Measurements from ENCODE around the gene PROX1. TPM values are rescaled to one million over a fixed set of nuclear protein-coding genes. Genes with fewer than 3 reads are reported as not detected.
A peak's percentile ranks its signal among the peaks of the same experiment; 100 is the strongest.

Gene PROX1
- total RNA-seq (not detected), total RNA-seq (0 to 0.08 reads per million in 2 donors)

GRCh38 chr1:213987927-213988506, at the start of gene PROX1:
Gene PROX1, plus strand, starts transcription at chr1:213987973. Its CDS starts 8,563 bp downstream, at chr1:213996536.
- peaks cover 20% of the 10 kb centered on the region for H3K4me1 Mint-ChIP-seq
- peak within 1 kb of the TSS; percentile 10 for H3K27ac Mint-ChIP-seq

GRCh38 chr1:213938776-213939175, 49.0 kb upstream of the PROX1 start:
- ATAC-seq (no peak), DNase-seq (no peak)
- Mint-ChIP-seq H3K36me3 (ENCODE audit: low read depth) (no peaks in the 10 kb centered on the region), H3K4me1 (no peaks in the 10 kb centered on the region), H3K4me3 (no peak overlapping the region), H3K27ac (no peak overlapping the region), H3K27me3 (no peaks in the 10 kb centered on the region)
- no peaks in the 10 kb centered on the region for H3K9me3 ChIP-seq (ENCODE audit: control insufficient read depth, low read length, poor library complexity, severe bottlenecking)

More at GRCh38 chr1:213987927-213988506, at the start of gene PROX1:
- H3K9me3 ChIP-seq (ENCODE audit: control insufficient read depth, low read length, poor library complexity, severe bottlenecking) = peaks cover 2% of the 10 kb centered on the region
- Mint-ChIP-seq H3K36me3 (ENCODE audit: low read depth) (peaks cover 11% of the 10 kb centered on the region), H3K27me3 (peaks cover 87% of the 10 kb centered on the region), H3K4me3 (peak within 1 kb of the TSS; percentile 84)
- no peak for DNase-seq
- peak; percentile 71 for ATAC-seq

GRCh38 chr1:213939888-213940287, 47.9 kb upstream of the PROX1 start:
- Mint-ChIP-seq H3K4me1 (no peaks in the 10 kb centered on the region), H3K4me3 (no peak overlapping the region), H3K36me3 (ENCODE audit: low read depth) (no peaks in the 10 kb centered on the region), H3K27me3 (peaks cover 3% of the 10 kb centered on the region), H3K27ac (no peak overlapping the region)
- no peaks in the 10 kb centered on the region for H3K9me3 ChIP-seq (ENCODE audit: control insufficient read depth, low read length, poor library complexity, severe bottlenecking)
- ATAC-seq = no peak
- DNase-seq = no peak

GRCh38 chr1:213940947-213941346, 46.8 kb upstream of the PROX1 start:
- no peak for ATAC-seq
- no peaks in the 10 kb centered on the region for H3K4me1 Mint-ChIP-seq
- H3K4me3 Mint-ChIP-seq = no peak overlapping the region

GRCh38 chr1:213942061-213942460, 45.7 kb upstream of the PROX1 start:
- peaks cover 5% of the 10 kb centered on the region for H3K27me3 Mint-ChIP-seq
- H3K4me3 Mint-ChIP-seq = no peak overlapping the region
- no peak overlapping the region for H3K27ac Mint-ChIP-seq
- DNase-seq (no peak), ATAC-seq (no peak)
- H3K4me1 Mint-ChIP-seq = no peaks in the 10 kb centered on the region
- no peaks in the 10 kb centered on the region for H3K9me3 ChIP-seq (ENCODE audit: control insufficient read depth, low read length, poor library complexity, severe bottlenecking)
- H3K36me3 Mint-ChIP-seq (ENCODE audit: low read depth) = peaks cover 3% of the 10 kb centered on the region

More at GRCh38 chr1:213940947-213941346, 46.8 kb upstream of the PROX1 start:
- peaks cover 5% of the 10 kb centered on the region for H3K27me3 Mint-ChIP-seq
- peaks cover 3% of the 10 kb centered on the region for H3K36me3 Mint-ChIP-seq (ENCODE audit: low read depth)
- no peaks in the 10 kb centered on the region for H3K9me3 ChIP-seq (ENCODE audit: control insufficient read depth, low read length, poor library complexity, severe bottlenecking)
- DNase-seq = no peak
- H3K27ac Mint-ChIP-seq = no peak overlapping the region

GRCh38 chr1:213947200-213947801, 40.5 kb upstream of the PROX1 start:
- H3K4me3 Mint-ChIP-seq = no peak overlapping the region
- ATAC-seq (no peak), DNase-seq (no peak)
- H3K36me3 Mint-ChIP-seq (ENCODE audit: low read depth) = peaks cover 3% of the 10 kb centered on the region
- H3K27me3 Mint-ChIP-seq = peaks cover 11% of the 10 kb centered on the region
- no peaks in the 10 kb centered on the region for H3K4me1 Mint-ChIP-seq
- H3K27ac Mint-ChIP-seq = no peak overlapping the region
- no peaks in the 10 kb centered on the region for H3K9me3 ChIP-seq (ENCODE audit: control insufficient read depth, low read length, poor library complexity, severe bottlenecking)

- ATAC-seq (no peak), DNase-seq (no peak)
- H3K27ac Mint-ChIP-seq = no peak overlapping the region
- H3K36me3 Mint-ChIP-seq (ENCODE audit: low read depth) = no peaks in the 10 kb centered on the region
- H3K9me3 ChIP-seq (ENCODE audit: control insufficient read depth, low read length, poor library complexity, severe bottlenecking) = no peaks in the 10 kb centered on the region
- H3K4me1 Mint-ChIP-seq = no peaks in the 10 kb centered on the region
- no peak overlapping the region for H3K4me3 Mint-ChIP-seq
- peaks cover 6% of the 10 kb centered on the region for H3K27me3 Mint-ChIP-seq
Measured at GRCh38 chr1:213951876-213952275, 35.9 kb upstream of the PROX1 start.

GRCh38 chr1:213953806-213954205, 34.0 kb upstream of the PROX1 start:
- Mint-ChIP-seq H3K36me3 (ENCODE audit: low read depth) (no peaks in the 10 kb centered on the region), H3K4me3 (no peak overlapping the region), H3K4me1 (no peaks in the 10 kb centered on the region), H3K27me3 (peaks cover 6% of the 10 kb centered on the region), H3K27ac (no peak overlapping the region)
- ATAC-seq = no peak
- H3K9me3 ChIP-seq (ENCODE audit: control insufficient read depth, low read length, poor library complexity, severe bottlenecking) = no peaks in the 10 kb centered on the region
- DNase-seq = no peak

GRCh38 chr1:213956295-213956770, 31.4 kb upstream of the PROX1 start:
- H3K4me3 Mint-ChIP-seq = no peak overlapping the region
- H3K27ac Mint-ChIP-seq = no peak overlapping the region
- ATAC-seq (no peak), DNase-seq (no peak)
- H3K9me3 ChIP-seq (ENCODE audit: control insufficient read depth, low read length, poor library complexity, severe bottlenecking) = no peaks in the 10 kb centered on the region
- H3K4me1 Mint-ChIP-seq = no peaks in the 10 kb centered on the region
- H3K36me3 Mint-ChIP-seq (ENCODE audit: low read depth) = no peaks in the 10 kb centered on the region
- H3K27me3 Mint-ChIP-seq = peaks cover 4% of the 10 kb centered on the region

- ATAC-seq = no peak
- H3K4me3 Mint-ChIP-seq = no peak overlapping the region
- no peaks in the 10 kb centered on the region for H3K9me3 ChIP-seq (ENCODE audit: control insufficient read depth, low read length, poor library complexity, severe bottlenecking)
- no peaks in the 10 kb centered on the region for H3K4me1 Mint-ChIP-seq
- H3K27me3 Mint-ChIP-seq = no peaks in the 10 kb centered on the region
- H3K36me3 Mint-ChIP-seq (ENCODE audit: low read depth) = no peaks in the 10 kb centered on the region
- DNase-seq = no peak
- no peak overlapping the region for H3K27ac Mint-ChIP-seq
Measured at GRCh38 chr1:213958346-213958745, 29.4 kb upstream of the PROX1 start.

GRCh38 chr1:213960963-213961362, 26.8 kb upstream of the PROX1 start:
- no peaks in the 10 kb centered on the region for H3K36me3 Mint-ChIP-seq (ENCODE audit: low read depth)

GRCh38 chr1:213962508-213962907, 25.3 kb upstream of the PROX1 start:
- no peaks in the 10 kb centered on the region for H3K36me3 Mint-ChIP-seq (ENCODE audit: low read depth)
- DNase-seq (no peak), ATAC-seq (no peak)
- no peaks in the 10 kb centered on the region for H3K4me1 Mint-ChIP-seq
- H3K9me3 ChIP-seq (ENCODE audit: control insufficient read depth, low read length, poor library complexity, severe bottlenecking) = no peaks in the 10 kb centered on the region
- H3K27ac Mint-ChIP-seq = no peak overlapping the region
- H3K4me3 Mint-ChIP-seq = no peak overlapping the region
- H3K27me3 Mint-ChIP-seq = no peaks in the 10 kb centered on the region

More at GRCh38 chr1:213960963-213961362, 26.8 kb upstream of the PROX1 start:
- Mint-ChIP-seq H3K27ac (no peak overlapping the region), H3K4me1 (no peaks in the 10 kb centered on the region), H3K4me3 (no peak overlapping the region), H3K27me3 (no peaks in the 10 kb centered on the region)
- no peak for DNase-seq
- ATAC-seq = no peak
- no peaks in the 10 kb centered on the region for H3K9me3 ChIP-seq (ENCODE audit: control insufficient read depth, low read length, poor library complexity, severe bottlenecking)

- DNase-seq (no peak), ATAC-seq (no peak)
- Mint-ChIP-seq H3K4me1 (no peaks in the 10 kb centered on the region), H3K27me3 (peaks cover 5% of the 10 kb centered on the region), H3K4me3 (no peak overlapping the region), H3K36me3 (ENCODE audit: low read depth) (no peaks in the 10 kb centered on the region), H3K27ac (no peak overlapping the region)
- no peaks in the 10 kb centered on the region for H3K9me3 ChIP-seq (ENCODE audit: control insufficient read depth, low read length, poor library complexity, severe bottlenecking)
Measured at GRCh38 chr1:213966122-213966521, 21.7 kb upstream of the PROX1 start.
